ENCODE results near the gene GPR78. TPM values are rescaled to one million over a fixed set of nuclear protein-coding genes. Genes with fewer than 3 reads are reported as not detected.

Gene GPR78
- total and polyA plus RNA-seq, 2 of the 8 experiments (the other 6 are each of a cell fraction or from before 2014, with no cell fraction given) = 1.0 to 3.0 TPM

GRCh38 chr4:8588196-8588470, 7.9 kb downstream of the GPR78 start (continued):
- TF ChIP-seq CHD7 (IDR thresholded peaks at IDR 0.05; ENCODE audit: insufficient replicate concordance, low read length) (no peak), SP4 (IDR thresholded peaks at IDR 0.05; ENCODE audit: low read length) (no peak), HDAC6 (IDR thresholded peaks at IDR 0.05; ENCODE audit: low read depth, low read length) (no peak), YY1 (IDR thresholded peaks at IDR 0.05; ENCODE audit: low read depth, low read length) (no peak), TBP (IDR thresholded peaks at IDR 0.05; ENCODE audit: low read depth, low read length) (no peak), JUND (IDR thresholded peaks at IDR 0.05; ENCODE audit: low read length) (no peak), ATF2 (IDR thresholded peaks at IDR 0.05; ENCODE audit: low read length) (no peak), CTBP2 (IDR thresholded peaks at IDR 0.05; ENCODE audit: borderline replicate concordance, insufficient read depth, insufficient read length, low read length) (no peak), GTF2F1 (IDR thresholded peaks at IDR 0.05; ENCODE audit: borderline replicate concordance, low read depth, low read length) (no peak), SIN3A (conservative IDR thresholded peaks at IDR 0.05 in 1 of 2, IDR thresholded peaks at IDR 0.05 in 1 of 2; ENCODE audit: low read depth in 1 of 2, low read length in 2 of 2) (no peak), PHF8 (conservative IDR thresholded peaks at IDR 0.05; ENCODE audit: low read depth, low read length) (no peak)

Measured in H1 (cell line).